Neural cell (in vitro differentiated cells): ENCODE results near the gene SLC2A13. TPM values are rescaled to one million over a fixed set of nuclear protein-coding genes. Genes with fewer than 3 reads are reported as not detected.
A peak's percentile ranks its signal among the peaks of the same experiment; 100 is the strongest.

ENCODE experiments used
- H2AFZ ChIP-seq: fragments of 200-600, 300-800 bp; sonication (generic), shearing (Covaris generic); 2 replicates; pipeline ENCODE4 v1.6.0; 2014; ENCODE audit warnings: low read depth, mild to moderate bottlenecking, antibody characterized with exemption, low read length, moderate library complexity
- H3F3A ChIP-seq: fragments of 200-600 bp; shearing (Covaris generic); 2 replicates; pipeline ENCODE4 v1.6.1; 2016; ENCODE audit warnings: mild to moderate bottlenecking, moderate library complexity, mixed read lengths, antibody characterized with exemption, low read length; ENCODE audit not compliant: insufficient read depth, poor library complexity, severe bottlenecking
- H3K27ac ChIP-seq: fragments of 200-600, 300-800 bp; sonication (generic), shearing (Covaris generic); 2 replicates; pipeline ENCODE4 v1.5.1; 2014; ENCODE audit warnings: mild to moderate bottlenecking, low read length, moderate library complexity
- H3K27me3 ChIP-seq: fragments of 300-800, 200-600 bp; sonication (generic), shearing (Covaris generic); 2 replicates; pipeline ENCODE4 v1.6.0; 2014; ENCODE audit warnings: mild to moderate bottlenecking, low read depth, low read length, moderate library complexity; ENCODE audit not compliant: insufficient read depth
- H3K36me3 ChIP-seq: fragments of 300-800, 200-600 bp; sonication (generic), shearing (Covaris generic); 2 replicates; pipeline ENCODE4 v1.5.1; 2014; ENCODE audit warnings: mild to moderate bottlenecking, antibody characterized with exemption, low read length, moderate library complexity; ENCODE audit not compliant: insufficient read depth
- H3K4me2 ChIP-seq: fragments of 300-800, 200-600 bp; sonication (generic), shearing (Covaris generic); 2 replicates; pipeline ENCODE4 v1.6.0; 2014; ENCODE audit warnings: mild to moderate bottlenecking, low read length
- H3K4me3 ChIP-seq: fragments of 300-800, 200-600 bp; sonication (generic), shearing (Covaris generic); 2 replicates; pipeline ENCODE4 v1.5.1; 2014; ENCODE audit warnings: mild to moderate bottlenecking, low read length, moderate library complexity
- H3K79me2 ChIP-seq: fragments of 200-600 bp; shearing (Covaris generic); replicated peaks from 2 replicates; pipeline ENCODE4 v1.6.0; 2014; ENCODE audit warnings: mild to moderate bottlenecking, low read length, moderate library complexity; ENCODE audit not compliant: insufficient read depth
- H3K9ac ChIP-seq: fragments of 300-800, 200-600 bp; sonication (generic), shearing (Covaris generic); 2 replicates; pipeline ENCODE4 v1.6.1; 2016; ENCODE audit warnings: mild to moderate bottlenecking, low read length, mixed read lengths
- H3K9me2 ChIP-seq: fragments of 200-600 bp; shearing (Covaris generic); 2 replicates; pipeline ENCODE4 v1.6.1; 2016; ENCODE audit warnings: mild to moderate bottlenecking, low read length, mixed read lengths; ENCODE audit not compliant: insufficient read depth
- H3K9me3 ChIP-seq: fragments of 200-600, 300-800 bp; sonication (generic), shearing (Covaris generic); 2 replicates; pipeline ENCODE4 v1.6.1; 2016; ENCODE audit warnings: mild to moderate bottlenecking, mixed run types, low read length, moderate library complexity, mixed read lengths
- H4K20me1 ChIP-seq: fragments of 200-600 bp; shearing (Covaris generic); 2 replicates; pipeline ENCODE4 v1.6.1; 2016; ENCODE audit warnings: mild to moderate bottlenecking, mixed run types; ENCODE audit not compliant: insufficient read depth
- EP300 ChIP-seq: fragments of 450-650 bp; conservative IDR thresholded peaks from 2 replicates; pipeline ENCODE4 v1.6.1; 2014; ENCODE audit warnings: antibody characterized with exemption, mild to moderate bottlenecking, moderate library complexity; ENCODE audit not compliant: poor library complexity, severe bottlenecking
- EZH2 ChIP-seq: fragments of 200-600, 300-800 bp; shearing (Covaris generic), sonication (generic); IDR thresholded peaks from 2 replicates; pipeline ENCODE4 v1.6.1; 2014; ENCODE audit warnings: antibody characterized with exemption, low read length, borderline replicate concordance, mild to moderate bottlenecking; ENCODE audit not compliant: insufficient read depth, poor library complexity, severe bottlenecking
- MXI1 ChIP-seq: fragments of 450-650 bp; conservative IDR thresholded peaks from 2 replicates; pipeline ENCODE4 v1.6.1; 2014; ENCODE audit warnings: antibody characterized with exemption, mild to moderate bottlenecking; ENCODE audit not compliant: poor library complexity, severe bottlenecking
- POLR2AphosphoS5 ChIP-seq: IDR thresholded peaks from 2 replicates; pipeline ENCODE4 v1.6.1; 2012
- RAD21 ChIP-seq: fragments of 450-650 bp; conservative IDR thresholded peaks from 2 replicates; pipeline ENCODE4 v1.6.1; 2014; ENCODE audit warnings: antibody characterized with exemption, mild to moderate bottlenecking, moderate library complexity
- SMC3 ChIP-seq: fragments of 450-650 bp; conservative IDR thresholded peaks from 2 replicates; pipeline ENCODE4 v1.6.1; 2014; ENCODE audit warnings: antibody characterized with exemption, mild to moderate bottlenecking, moderate library complexity; ENCODE audit not compliant: poor library complexity
- TAF1 ChIP-seq: IDR thresholded peaks from 2 replicates; pipeline ENCODE4 v1.6.1; 2012; ENCODE audit warnings: low read depth
- polyA plus RNA-seq: library from polyadenylated mRNA; depleted of rRNA; stranded (reverse); fragments of >200 nt; gene quantifications from 2 replicates; pipeline ENCODE4 v1.2.3, GENCODE V29; 2014
- TF ChIP-seq, protein P1 (sequence below): fragments of 450-650 bp; IDR thresholded peaks from 2 replicates; pipeline ENCODE4 v1.5.1; 2014; ENCODE audit warnings: antibody characterized with exemption, mild to moderate bottlenecking, moderate library complexity; ENCODE audit not compliant: poor library complexity, severe bottlenecking
- TF ChIP-seq, protein P2 (sequence below): IDR thresholded peaks from 2 replicates; pipeline ENCODE4 v1.6.1; 2012; ENCODE audit warnings: borderline replicate concordance

SLC2A13 gene
- polyA plus RNA-seq, 1 donor from 2014 or later, result 10.7 TPM

DNA sequence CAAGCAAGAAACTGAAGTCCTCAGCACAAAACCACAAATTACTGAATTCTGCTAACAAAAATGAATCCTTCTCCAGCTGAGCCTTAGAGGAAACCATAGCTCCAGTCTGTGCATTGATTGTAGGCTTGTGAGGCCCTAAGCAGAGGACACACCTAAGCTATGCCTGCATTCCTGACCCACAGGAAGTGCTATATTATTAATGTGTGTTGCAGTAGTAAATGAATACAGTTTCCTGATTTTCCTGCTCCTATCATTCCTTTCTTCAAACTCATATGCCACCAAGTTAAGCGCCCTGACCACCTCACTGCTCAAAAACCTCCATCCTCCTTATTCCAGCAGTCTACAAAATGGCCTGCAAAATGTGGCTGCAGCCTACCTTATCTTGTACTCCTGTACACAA lies 334.4 kb downstream of the SLC2A13 start:
- H3K4me3 ChIP-seq, result no peak overlapping the region
- no peaks in the 10 kb centered on the region for H3F3A ChIP-seq
- H3K27me3 ChIP-seq, result no peaks in the 10 kb centered on the region
- H3K9ac ChIP-seq, result no peak overlapping the region
- H3K9me3 ChIP-seq, result no peaks in the 10 kb centered on the region
- H3K4me2 ChIP-seq, result no peak overlapping the region
- no peak overlapping the region for H3K27ac ChIP-seq
- no peaks in the 10 kb centered on the region for H3K36me3 ChIP-seq
- no peaks in the 10 kb centered on the region for H4K20me1 ChIP-seq
- H3K79me2 ChIP-seq, result no peaks in the 10 kb centered on the region
- H3K9me2 ChIP-seq, result no peaks in the 10 kb centered on the region
- no peak for TF ChIP-seq EP300
- TF ChIP-seq, protein P1, sequence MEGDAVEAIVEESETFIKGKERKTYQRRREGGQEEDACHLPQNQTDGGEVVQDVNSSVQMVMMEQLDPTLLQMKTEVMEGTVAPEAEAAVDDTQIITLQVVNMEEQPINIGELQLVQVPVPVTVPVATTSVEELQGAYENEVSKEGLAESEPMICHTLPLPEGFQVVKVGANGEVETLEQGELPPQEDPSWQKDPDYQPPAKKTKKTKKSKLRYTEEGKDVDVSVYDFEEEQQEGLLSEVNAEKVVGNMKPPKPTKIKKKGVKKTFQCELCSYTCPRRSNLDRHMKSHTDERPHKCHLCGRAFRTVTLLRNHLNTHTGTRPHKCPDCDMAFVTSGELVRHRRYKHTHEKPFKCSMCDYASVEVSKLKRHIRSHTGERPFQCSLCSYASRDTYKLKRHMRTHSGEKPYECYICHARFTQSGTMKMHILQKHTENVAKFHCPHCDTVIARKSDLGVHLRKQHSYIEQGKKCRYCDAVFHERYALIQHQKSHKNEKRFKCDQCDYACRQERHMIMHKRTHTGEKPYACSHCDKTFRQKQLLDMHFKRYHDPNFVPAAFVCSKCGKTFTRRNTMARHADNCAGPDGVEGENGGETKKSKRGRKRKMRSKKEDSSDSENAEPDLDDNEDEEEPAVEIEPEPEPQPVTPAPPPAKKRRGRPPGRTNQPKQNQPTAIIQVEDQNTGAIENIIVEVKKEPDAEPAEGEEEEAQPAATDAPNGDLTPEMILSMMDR, result no peak
- TF ChIP-seq RAD21, result no peak
- H2AFZ ChIP-seq, result no peak overlapping the region

DNA sequence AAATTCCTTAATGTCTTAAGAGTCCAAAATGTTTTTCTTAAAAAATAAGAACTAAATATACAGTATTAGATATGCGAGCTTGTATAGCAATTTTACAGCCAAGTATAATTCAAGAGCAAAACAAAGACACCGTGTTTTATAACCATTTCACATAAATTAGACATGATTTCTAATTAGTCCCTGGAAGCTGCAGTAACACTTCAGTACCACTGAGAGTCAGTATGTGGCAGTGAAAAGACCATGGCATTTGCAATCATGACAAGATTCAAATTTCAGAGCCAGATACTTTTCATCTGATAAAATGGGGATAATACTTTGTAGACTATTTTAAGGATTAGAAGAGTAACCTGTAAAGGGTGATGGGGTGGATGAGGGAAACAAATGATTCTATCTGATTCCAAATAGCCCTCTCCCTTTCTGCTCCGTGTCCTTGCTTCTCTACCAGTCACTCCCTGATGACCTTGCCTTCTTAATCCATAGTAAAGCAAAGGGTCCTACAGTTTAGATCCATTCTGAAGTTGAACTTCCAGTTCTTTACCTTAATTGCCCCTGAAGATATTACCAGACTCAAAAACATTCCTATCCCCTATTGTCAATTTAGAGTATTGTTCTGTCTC lies 340.8 kb downstream of the SLC2A13 start:
- Histone ChIP-seq H3F3A (no peaks in the 10 kb centered on the region), H3K36me3 (no peaks in the 10 kb centered on the region), H3K9me3 (no peaks in the 10 kb centered on the region), H3K4me2 (no peak overlapping the region), H3K27me3 (no peaks in the 10 kb centered on the region), H3K9ac (no peak overlapping the region), H4K20me1 (no peaks in the 10 kb centered on the region), H3K4me3 (no peak overlapping the region), H3K27ac (no peak overlapping the region), H3K79me2 (no peaks in the 10 kb centered on the region), H3K9me2 (no peaks in the 10 kb centered on the region), H2AFZ (no peak overlapping the region)
- TF ChIP-seq RAD21 (peak; percentile 92), EZH2 (no peak), SMC3 (peak; percentile 92)
- TF ChIP-seq, protein P1, result peak; percentile 86

DNA sequence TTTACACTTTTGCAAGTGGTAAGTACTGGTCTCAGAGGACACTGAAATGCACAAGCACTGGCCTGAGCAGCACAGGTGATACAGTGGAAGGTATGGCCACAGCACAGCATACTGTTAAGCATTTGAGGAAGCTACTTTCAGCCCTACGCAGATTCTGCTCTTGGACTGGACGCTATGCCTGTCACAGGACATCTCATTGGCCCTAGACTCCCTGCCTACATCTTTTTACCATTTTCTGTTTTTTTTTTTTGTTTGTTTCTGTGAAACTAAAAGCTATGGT lies 342.1 kb downstream of the SLC2A13 start:
- no peaks in the 10 kb centered on the region for H3F3A ChIP-seq
- no peaks in the 10 kb centered on the region for H4K20me1 ChIP-seq
- H3K4me3 ChIP-seq, result no peak overlapping the region
- H3K9me2 ChIP-seq, result no peaks in the 10 kb centered on the region
- no peak overlapping the region for H3K9ac ChIP-seq
- no peaks in the 10 kb centered on the region for H3K27me3 ChIP-seq
- no peak overlapping the region for H2AFZ ChIP-seq
- TF ChIP-seq, protein P2, sequence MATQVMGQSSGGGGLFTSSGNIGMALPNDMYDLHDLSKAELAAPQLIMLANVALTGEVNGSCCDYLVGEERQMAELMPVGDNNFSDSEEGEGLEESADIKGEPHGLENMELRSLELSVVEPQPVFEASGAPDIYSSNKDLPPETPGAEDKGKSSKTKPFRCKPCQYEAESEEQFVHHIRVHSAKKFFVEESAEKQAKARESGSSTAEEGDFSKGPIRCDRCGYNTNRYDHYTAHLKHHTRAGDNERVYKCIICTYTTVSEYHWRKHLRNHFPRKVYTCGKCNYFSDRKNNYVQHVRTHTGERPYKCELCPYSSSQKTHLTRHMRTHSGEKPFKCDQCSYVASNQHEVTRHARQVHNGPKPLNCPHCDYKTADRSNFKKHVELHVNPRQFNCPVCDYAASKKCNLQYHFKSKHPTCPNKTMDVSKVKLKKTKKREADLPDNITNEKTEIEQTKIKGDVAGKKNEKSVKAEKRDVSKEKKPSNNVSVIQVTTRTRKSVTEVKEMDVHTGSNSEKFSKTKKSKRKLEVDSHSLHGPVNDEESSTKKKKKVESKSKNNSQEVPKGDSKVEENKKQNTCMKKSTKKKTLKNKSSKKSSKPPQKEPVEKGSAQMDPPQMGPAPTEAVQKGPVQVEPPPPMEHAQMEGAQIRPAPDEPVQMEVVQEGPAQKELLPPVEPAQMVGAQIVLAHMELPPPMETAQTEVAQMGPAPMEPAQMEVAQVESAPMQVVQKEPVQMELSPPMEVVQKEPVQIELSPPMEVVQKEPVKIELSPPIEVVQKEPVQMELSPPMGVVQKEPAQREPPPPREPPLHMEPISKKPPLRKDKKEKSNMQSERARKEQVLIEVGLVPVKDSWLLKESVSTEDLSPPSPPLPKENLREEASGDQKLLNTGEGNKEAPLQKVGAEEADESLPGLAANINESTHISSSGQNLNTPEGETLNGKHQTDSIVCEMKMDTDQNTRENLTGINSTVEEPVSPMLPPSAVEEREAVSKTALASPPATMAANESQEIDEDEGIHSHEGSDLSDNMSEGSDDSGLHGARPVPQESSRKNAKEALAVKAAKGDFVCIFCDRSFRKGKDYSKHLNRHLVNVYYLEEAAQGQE, result no peak
- TF ChIP-seq, protein P1, result no peak
- TF ChIP-seq TAF1, result no peak
- TF ChIP-seq RAD21, result no peak
- no peak for TF ChIP-seq POLR2AphosphoS5
- no peak for TF ChIP-seq MXI1
- TF ChIP-seq EZH2, result no peak
- TF ChIP-seq SMC3, result no peak
- TF ChIP-seq EP300, result no peak
- H3K27ac ChIP-seq, result no peak overlapping the region
- H3K79me2 ChIP-seq, result no peaks in the 10 kb centered on the region
- no peaks in the 10 kb centered on the region for H3K9me3 ChIP-seq
- H3K4me2 ChIP-seq, result no peak overlapping the region
- no peaks in the 10 kb centered on the region for H3K36me3 ChIP-seq
